Hepatocyte (in vitro differentiated cells): ENCODE data around the gene HPSE2.

Experiments
- CTCF ChIP-seq: fragments of 200-600 bp; sonication (generic); IDR thresholded peaks from 2 replicates; pipeline ENCODE4 v1.5.1; 2016; ENCODE audit warnings: antibody characterized with exemption, mild to moderate bottlenecking; ENCODE audit not compliant: poor library complexity
- EZH2 ChIP-seq: fragments of 200-600 bp; sonication (generic); IDR thresholded peaks from 2 replicates; pipeline ENCODE4 v1.6.1; 2016; ENCODE audit warnings: antibody characterized with exemption, mild to moderate bottlenecking, borderline replicate concordance
- EZH2phosphoT487 ChIP-seq: fragments of 200-600 bp; sonication (generic); IDR thresholded peaks from one replicate; pipeline ENCODE4 v1.6.1; 2018; ENCODE audit warnings: antibody characterized with exemption, mild to moderate bottlenecking, low read depth, moderate library complexity; ENCODE audit not compliant: unreplicated experiment, severe bottlenecking

- TF ChIP-seq CTCF (no peak), EZH2 (no peak), EZH2phosphoT487 (no peak)
These were observed 679.6 kb downstream of the HPSE2 start for GRCh38 chr10:98556061-98556460.
